ENCODE measurements around the gene GAS1.

Gene GAS1, protein sequence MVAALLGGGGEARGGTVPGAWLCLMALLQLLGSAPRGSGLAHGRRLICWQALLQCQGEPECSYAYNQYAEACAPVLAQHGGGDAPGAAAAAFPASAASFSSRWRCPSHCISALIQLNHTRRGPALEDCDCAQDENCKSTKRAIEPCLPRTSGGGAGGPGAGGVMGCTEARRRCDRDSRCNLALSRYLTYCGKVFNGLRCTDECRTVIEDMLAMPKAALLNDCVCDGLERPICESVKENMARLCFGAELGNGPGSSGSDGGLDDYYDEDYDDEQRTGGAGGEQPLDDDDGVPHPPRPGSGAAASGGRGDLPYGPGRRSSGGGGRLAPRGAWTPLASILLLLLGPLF

GRCh38 chr9:86947146-86948073, at the start of gene GAS1:
Gene GAS1, minus strand, starts transcription at chr9:86947506. Its CDS starts 727 bp downstream, at chr9:86946779.
- peak; percentile 97 for DNase-seq

DNA sequence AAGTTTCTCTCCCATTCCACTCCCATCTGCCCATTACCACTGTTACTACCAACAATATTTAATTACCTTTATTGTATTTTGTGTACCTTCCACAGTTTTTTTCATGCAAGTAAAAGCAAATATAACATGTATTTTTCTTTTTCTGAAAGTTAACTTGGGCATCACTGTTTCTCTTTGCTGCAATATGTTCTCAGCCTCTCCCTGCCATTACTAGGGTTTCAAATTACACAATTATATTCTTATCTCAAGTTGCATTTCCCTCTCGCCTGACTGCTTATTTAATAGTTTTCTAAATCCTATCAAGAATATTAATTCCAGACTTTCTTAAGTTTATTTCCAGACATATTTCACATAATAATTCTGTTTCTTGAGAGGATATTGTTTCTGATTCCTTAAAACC, 46.9 kb upstream of the GAS1 start:
- no peak for DNase-seq

- DNase-seq = no peak
Observed at GRCh38 chr9:86993830-86994229, 46.5 kb upstream of the GAS1 start.

DNA sequence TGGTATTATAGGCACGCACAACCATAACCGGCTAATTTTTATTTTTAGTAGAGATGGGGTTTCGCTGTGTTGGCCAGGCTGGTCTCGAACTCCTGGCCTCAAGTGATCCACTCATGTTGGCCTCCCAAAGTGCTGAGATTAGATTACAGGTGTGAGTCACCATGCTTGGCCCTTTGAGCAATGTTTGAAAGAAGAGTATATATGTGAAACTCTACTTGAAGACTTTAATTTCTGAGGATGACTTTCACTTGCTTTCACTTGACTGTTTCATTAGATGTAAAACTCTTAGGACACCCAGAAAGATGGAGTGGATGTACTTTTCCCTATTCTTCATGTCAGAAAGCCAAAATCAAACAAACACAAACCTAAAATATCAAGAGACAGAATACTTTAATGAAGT, 43.8 kb upstream of the GAS1 start:
- no peak for DNase-seq

DNA sequence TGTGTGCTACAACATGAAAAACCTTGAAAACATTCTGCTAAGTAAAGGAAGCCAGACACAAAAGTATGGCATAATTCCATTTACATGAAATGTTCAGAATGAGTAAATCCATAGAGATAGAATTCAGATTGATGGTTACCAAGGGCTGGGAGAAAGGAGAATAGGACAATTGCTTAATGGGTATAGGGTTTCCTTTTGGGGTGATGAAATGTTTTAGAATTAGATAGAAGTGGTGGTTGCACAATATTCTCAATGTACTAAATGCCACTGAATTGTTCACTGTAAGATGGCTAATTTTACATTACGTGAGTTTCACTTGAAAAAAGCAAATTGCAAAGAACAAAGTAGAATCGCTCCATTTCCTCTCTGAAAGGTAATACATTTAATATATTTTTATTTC, 43.0 kb upstream of the GAS1 start:
- DNase-seq = peak; percentile 58

DNA sequence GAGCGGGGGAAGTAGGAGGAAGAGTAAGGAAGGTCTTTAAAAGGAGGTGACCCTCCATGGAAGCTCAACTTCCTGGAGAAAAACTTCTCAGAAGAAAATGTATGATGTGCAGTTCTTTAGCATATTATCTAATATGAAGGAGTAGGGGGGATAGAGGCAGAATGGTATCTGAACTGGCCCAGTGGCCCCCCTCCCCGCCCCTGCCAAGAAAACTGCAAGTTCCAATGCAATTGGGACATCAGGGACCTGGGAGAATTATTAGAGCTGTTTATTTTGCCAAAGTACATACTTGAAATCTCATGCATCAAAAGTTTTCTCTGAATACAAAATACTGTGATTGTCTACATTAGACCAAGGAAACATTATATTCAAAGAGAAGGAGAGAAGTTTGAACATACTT, 40.6 kb upstream of the GAS1 start:
- no peak for DNase-seq

DNA sequence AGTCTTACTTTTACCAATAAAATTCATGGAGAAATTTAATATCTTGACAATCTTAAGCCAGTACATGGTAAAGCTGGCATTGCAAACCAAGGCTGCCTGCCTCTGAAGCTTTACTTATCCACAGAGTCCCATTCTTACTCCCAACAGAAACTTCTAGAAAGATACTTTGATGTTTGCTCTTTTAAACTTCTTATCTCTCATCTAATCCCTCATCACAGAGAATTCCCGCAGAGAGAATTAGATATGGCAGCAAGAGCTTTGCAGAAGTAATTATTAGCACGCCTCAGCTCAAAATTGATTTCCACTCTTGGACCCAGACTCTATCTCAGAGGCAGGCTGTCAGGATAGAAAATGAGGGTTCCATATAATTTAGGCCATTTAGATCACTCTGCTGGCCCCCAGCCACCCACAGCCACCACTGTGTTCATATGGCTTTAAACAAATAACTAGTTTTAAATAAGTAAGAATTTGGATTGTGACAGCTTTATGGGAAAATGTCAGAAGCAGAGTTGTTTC, 37.9 kb upstream of the GAS1 start:
- no peak for DNase-seq

- peak; percentile 91 for DNase-seq
Observed at GRCh38 chr9:86983620-86984259, 36.4 kb upstream of the GAS1 start.

- DNase-seq = peak; percentile 73
Observed at GRCh38 chr9:86983249-86983619, 35.9 kb upstream of the GAS1 start.

- DNase-seq = no peak
Observed at GRCh38 chr9:86980802-86981201, 33.5 kb upstream of the GAS1 start.

DNA sequence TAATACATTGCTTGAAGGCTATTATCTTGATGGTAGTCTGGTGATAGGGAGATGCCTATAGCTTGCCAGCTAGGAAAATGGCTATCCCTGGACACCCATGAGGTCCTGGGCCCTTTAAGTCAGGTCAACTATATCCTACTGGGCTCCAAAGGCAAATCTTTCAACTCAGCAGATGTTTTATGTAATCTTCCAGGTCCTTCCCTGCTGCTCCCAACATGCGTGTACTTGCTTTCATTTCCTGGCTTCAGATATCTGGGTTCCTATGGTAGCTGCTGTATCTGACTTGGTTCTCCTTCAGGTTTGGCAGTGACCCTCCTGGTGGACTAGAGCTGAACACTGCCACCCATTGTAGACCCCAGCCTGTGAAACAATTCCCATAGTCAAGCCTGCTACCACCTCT, 32.4 kb upstream of the GAS1 start:
- no peak for DNase-seq

DNA sequence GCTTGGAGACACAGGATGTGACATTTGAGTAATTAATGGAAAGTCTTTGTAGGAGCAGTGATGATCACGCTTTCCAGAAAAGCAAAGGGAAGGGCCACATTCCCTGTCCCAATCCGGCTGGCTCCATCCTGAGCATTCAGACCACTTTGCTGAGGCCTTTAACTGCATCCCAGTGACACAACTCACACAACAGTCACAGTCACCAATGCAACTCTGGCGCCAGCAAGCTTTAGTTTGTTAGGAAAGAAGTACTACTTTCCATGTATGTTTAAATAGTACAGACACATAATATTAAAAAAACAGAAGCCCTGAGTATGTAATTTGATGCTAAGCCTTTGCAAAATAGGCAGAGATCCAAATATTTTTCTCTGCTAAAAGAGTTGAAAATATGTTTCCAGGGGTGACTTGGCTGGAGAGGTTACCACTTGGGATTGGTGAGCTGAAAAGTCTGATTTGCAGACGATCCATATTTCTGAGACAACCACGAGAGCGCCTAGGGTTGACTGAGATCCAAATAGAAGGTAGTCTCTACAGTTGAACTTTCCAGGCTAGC, 31.7 kb upstream of the GAS1 start:
- peak; percentile 86 for DNase-seq

- DNase-seq = peak; percentile 80
Observed at GRCh38 chr9:86978413-86978812, 31.1 kb upstream of the GAS1 start.

GRCh38 chr9:86977205-86977835, 30.0 kb upstream of the GAS1 start:
- peak; percentile 83 for DNase-seq

DNA sequence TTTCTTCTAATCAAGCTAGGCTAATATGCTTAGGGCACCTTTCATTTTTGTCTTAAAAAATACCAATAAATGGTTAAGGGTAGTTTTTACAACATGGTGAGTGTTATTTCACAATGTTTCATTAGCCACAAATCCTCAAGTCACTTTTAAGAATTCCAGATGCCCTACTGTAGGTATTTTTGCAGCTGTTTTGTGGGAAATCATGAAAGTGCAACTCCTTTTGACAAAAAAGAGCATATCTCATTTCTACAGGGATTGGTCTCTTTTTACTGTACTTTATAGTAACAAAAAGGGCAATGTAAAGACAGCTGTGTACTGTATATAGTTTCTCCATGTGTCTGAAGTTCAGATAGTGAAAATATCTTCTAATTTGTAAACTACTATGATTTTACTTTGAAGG, 28.3 kb upstream of the GAS1 start:
- DNase-seq = peak; percentile 65

DNA sequence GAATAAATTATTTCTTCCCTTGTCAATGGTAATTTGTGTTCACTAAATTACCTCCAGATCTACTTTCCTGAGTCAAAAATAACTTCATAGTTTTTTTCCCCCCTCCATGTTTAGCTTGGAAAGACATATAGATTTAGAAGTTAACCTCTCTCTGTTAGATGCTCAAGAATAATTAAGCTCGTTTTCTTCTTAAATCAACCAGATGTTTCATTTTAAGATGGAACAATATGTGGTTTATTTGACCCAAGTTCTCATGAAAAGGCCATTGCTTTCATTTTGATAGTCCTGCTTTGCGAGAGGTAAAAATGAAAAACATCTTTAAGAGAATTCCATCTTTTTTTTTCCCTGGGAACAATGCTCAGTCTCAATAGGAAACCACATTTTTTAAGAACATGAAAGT, 27.7 kb upstream of the GAS1 start:
- DNase-seq = peak; percentile 66

- no peak for DNase-seq
Observed at GRCh38 chr9:86974421-86974820, 27.1 kb upstream of the GAS1 start.

- no peak for DNase-seq
Observed at GRCh38 chr9:86971742-86972141, 24.4 kb upstream of the GAS1 start.

GRCh38 chr9:86968258-86968920, 21.1 kb upstream of the GAS1 start:
- peak; percentile 79 for DNase-seq

GRCh38 chr9:86966852-86967511, 19.7 kb upstream of the GAS1 start:
- no peak for DNase-seq

GRCh38 chr9:86965636-86966395, 18.5 kb upstream of the GAS1 start:
- DNase-seq = peak; percentile 71
